B cell (primary cell): ENCODE data around the gene ANKRD10. TPM values are rescaled to one million over a fixed set of nuclear protein-coding genes. Genes with fewer than 3 reads are reported as not detected.

Source experiments
- ATAC-seq: fragments of 200-7000 bp; cut with Tn5 transposase; one replicate; pipeline ENCODE4 v1.10.0; 2021; ENCODE audit warnings: low read depth, mild to moderate bottlenecking, moderate number of reproducible peaks, moderate library complexity
- CTCF ChIA-PET: fragments of 350-600 bp; sonication (Branson Sonifier 250); formaldehyde crosslinking; loops from one replicate; lab custom pipeline; 2021; ENCODE audit warnings: antibody characterized with exemption, inconsistent platforms; lab: Charles Lee
- POLR2A ChIA-PET: fragments of 350-600 bp; sonication (Branson Sonifier 250); formaldehyde crosslinking; loops from one replicate; lab custom pipeline; 2021; ENCODE audit warnings: antibody characterized with exemption; lab: Charles Lee
- DNase-seq: peaks from one replicate; pipeline ENCODE4 v3.0.0; 2013
- H2AFZ ChIP-seq: 2 replicates; pipeline ENCODE4 v1.6.1; 2012; ENCODE audit warnings: mild to moderate bottlenecking, low read depth, low read length; ENCODE audit not compliant: insufficient read depth, poor library complexity, severe bottlenecking
- H3K27ac ChIP-seq, 2 donors: 1 replicate in 1 of 2; 2 replicates in 1 of 2; pipeline ENCODE4 v1.5.1; 2012 to 2013; ENCODE audit warnings: low read length in 2 of 2, mild to moderate bottlenecking in 2 of 2, moderate library complexity in 1 of 2
- H3K27me3 ChIP-seq, 4 experiments: fragments of 200-600 bp in 1 of 4; sonication (generic) in 1 of 4; replicated peaks in 1 of 4; 1 replicate in 2 of 4; 2 replicates in 2 of 4; pipeline versions ENCODE4 v1.6.1 to v1.7.0; 2013 to 2016; ENCODE audit warnings: low read length in 3 of 4, mild to moderate bottlenecking in 2 of 4, mixed read lengths in 1 of 4, moderate library complexity in 1 of 4; ENCODE audit not compliant: insufficient read depth in 4 of 4, control insufficient read depth in 3 of 4; ENCODE audit errors: control extremely low read depth in 1 of 4
- H3K36me3 ChIP-seq, 2 experiments: replicated peaks in 1 of 2; 1 replicate in 1 of 2; 2 replicates in 1 of 2; pipeline versions ENCODE4 v1.6.1 to v1.7.1; 2013; ENCODE audit warnings: low read length in 1 of 2; ENCODE audit not compliant: insufficient read depth in 2 of 2, control insufficient read depth in 1 of 2; ENCODE audit errors: control extremely low read depth in 1 of 2, extremely low read depth in 1 of 2
- H3K4me1 ChIP-seq, 2 donors: fragments of 200-600 bp in 1 of 2; sonication (generic) in 1 of 2; 1 replicate in 1 of 2; 2 replicates in 1 of 2; pipeline versions ENCODE4 v1.5.1 to v1.6.1; 2013 to 2017; ENCODE audit warnings: low read length in 2 of 2; ENCODE audit not compliant: control insufficient read depth in 2 of 2, insufficient read depth in 2 of 2
- H3K4me2 ChIP-seq: replicated peaks from 2 replicates; pipeline ENCODE3; 2012; ENCODE audit warnings: mild to moderate bottlenecking, low read depth, low read length; ENCODE audit not compliant: poor library complexity, severe bottlenecking
- H3K4me3 ChIP-seq, 5 experiments: fragments of 200-600 bp in 1 of 5; sonication (generic) in 1 of 5; 1 replicate in 3 of 5; 2 replicates in 2 of 5; pipeline versions ENCODE4 v1.5.1 to v1.7.0; 2011 to 2016; ENCODE audit warnings: low read length in 4 of 5, mild to moderate bottlenecking in 4 of 5, low read depth in 2 of 5, control low read depth in 1 of 5, moderate library complexity in 1 of 5; ENCODE audit not compliant: insufficient read depth in 1 of 5; ENCODE audit errors: control extremely low read depth in 1 of 5, extremely low read depth in 1 of 5
- H3K79me2 ChIP-seq: fragments of 200-600 bp; sonication (generic); one replicate; pipeline ENCODE4 v1.6.0; 2016; ENCODE audit warnings: low read length; ENCODE audit not compliant: control insufficient read depth, insufficient read depth
- H3K9ac ChIP-seq: fragments of 200-600 bp; sonication (generic); 2 replicates; pipeline ENCODE4 v1.6.1; 2017; ENCODE audit warnings: mild to moderate bottlenecking, low read length, moderate library complexity
- H3K9me3 ChIP-seq, 3 donors: one replicate each; pipeline versions ENCODE4 v1.6.1 to v1.7.1; 2013; ENCODE audit warnings: low read length in 2 of 3; ENCODE audit not compliant: control insufficient read depth in 2 of 3, insufficient read depth in 1 of 3; ENCODE audit errors: control extremely low read depth in 1 of 3
- H4K20me1 ChIP-seq: 2 replicates; pipeline ENCODE4 v1.6.0; 2012; ENCODE audit warnings: mild to moderate bottlenecking, low read length; ENCODE audit not compliant: insufficient read depth, control insufficient read depth, poor library complexity, severe bottlenecking
- H3K27ac Mint-ChIP-seq: one replicate; pipeline ENCODE4 v1.8.0; 2021; ENCODE audit warnings: mixed read lengths
- H3K27me3 Mint-ChIP-seq: one replicate; pipeline ENCODE4 v1.8.0; 2021; ENCODE audit warnings: mixed read lengths
- H3K4me1 Mint-ChIP-seq: one replicate; pipeline ENCODE4 v1.8.0; 2021; ENCODE audit warnings: mixed read lengths
- H3K4me3 Mint-ChIP-seq: one replicate; pipeline ENCODE4 v1.8.0; 2021; ENCODE audit warnings: mixed read lengths
- H3K9me3 Mint-ChIP-seq: one replicate; pipeline ENCODE4 v1.8.0; 2022; ENCODE audit warnings: mixed read lengths; ENCODE audit not compliant: insufficient read depth
- EZH2 ChIP-seq: IDR thresholded peaks from 2 replicates; pipeline ENCODE4 v1.6.1; 2012; ENCODE audit warnings: borderline replicate concordance, low read depth, mild to moderate bottlenecking, moderate library complexity, low read length; ENCODE audit not compliant: insufficient read depth, poor library complexity, severe bottlenecking
- WGBS: methylation state at CpG from one replicate; pipeline ENCODE4 v1.1.5; 2013; ENCODE audit warnings: missing lambda C conversion rate; ENCODE audit not compliant: insufficient coverage; 5-methylcytosine and 5-hydroxymethylcytosine counted together
- intact Hi-C: fragments of 100-400 bp; cut with micrococcal nuclease; formaldehyde crosslinking; loops from one replicate; pipeline ENCODE4 v1.10.0; 2022
- polyA plus RNA-seq: library from polyadenylated mRNA; depleted of rRNA; stranded (reverse); fragments of >200 nt; gene quantifications from 2 replicates; pipeline ENCODE4 v1.2.3, GENCODE V29; 2012
- total RNA-seq, 2 donors: library from RNA; stranded (reverse); fragments of 120-200 nt in 1 of 2; gene quantifications; 1 replicate in 1 of 2; 2 replicates in 1 of 2; pipeline versions ENCODE4 v1.2.3 to v1.2.4, GENCODE V29; 2013 to 2022
- TF ChIP-seq, protein P1 (sequence below): fragments of 200-600 bp; IDR thresholded peaks from one replicate; pipeline ENCODE4 v1.8.0; 2022; ENCODE audit warnings: antibody characterized with exemption, mild to moderate bottlenecking

Gene ANKRD10
- total and polyA plus RNA-seq, 2 donors (not counting 1 experiment from before 2014, with no cell fraction given), result 142 to 256 TPM

- no peak overlapping the region for H2AFZ ChIP-seq
Observed at GRCh38 chr13:110944121-110944967, 29.5 kb upstream of the ANKRD10 start.

More at GRCh38 chr13:110944121-110944967, 29.5 kb upstream of the ANKRD10 start:
- no peaks in the 10 kb centered on the region for H4K20me1 ChIP-seq
- intact Hi-C loops, result no loop called here
- no peak overlapping the region for H3K4me3 ChIP-seq
- POLR2A ChIA-PET, result no interaction called here
- Mint-ChIP-seq H3K27ac (no peak overlapping the region), H3K4me1 (peaks cover 8% of the 10 kb centered on the region), H3K9me3 (no peaks in the 10 kb centered on the region), H3K4me3 (no peak overlapping the region), H3K27me3 (no peaks in the 10 kb centered on the region)
- 78% methylated on average over 3 of the region's 8 CpGs for WGBS
- H3K27me3 ChIP-seq, result peaks cover 0 to 3% (median 0%) of the 10 kb centered on the region in 4 experiments
- peak; percentile 14 for DNase-seq
- H3K27ac ChIP-seq, result no peak overlapping the region
- no peaks in the 10 kb centered on the region for H3K36me3 ChIP-seq
- H3K4me2 ChIP-seq, result no peak overlapping the region
- peaks cover 0 to 5% (median 0%) of the 10 kb centered on the region in 3 donors for H3K9me3 ChIP-seq
- TF ChIP-seq, protein P1, sequence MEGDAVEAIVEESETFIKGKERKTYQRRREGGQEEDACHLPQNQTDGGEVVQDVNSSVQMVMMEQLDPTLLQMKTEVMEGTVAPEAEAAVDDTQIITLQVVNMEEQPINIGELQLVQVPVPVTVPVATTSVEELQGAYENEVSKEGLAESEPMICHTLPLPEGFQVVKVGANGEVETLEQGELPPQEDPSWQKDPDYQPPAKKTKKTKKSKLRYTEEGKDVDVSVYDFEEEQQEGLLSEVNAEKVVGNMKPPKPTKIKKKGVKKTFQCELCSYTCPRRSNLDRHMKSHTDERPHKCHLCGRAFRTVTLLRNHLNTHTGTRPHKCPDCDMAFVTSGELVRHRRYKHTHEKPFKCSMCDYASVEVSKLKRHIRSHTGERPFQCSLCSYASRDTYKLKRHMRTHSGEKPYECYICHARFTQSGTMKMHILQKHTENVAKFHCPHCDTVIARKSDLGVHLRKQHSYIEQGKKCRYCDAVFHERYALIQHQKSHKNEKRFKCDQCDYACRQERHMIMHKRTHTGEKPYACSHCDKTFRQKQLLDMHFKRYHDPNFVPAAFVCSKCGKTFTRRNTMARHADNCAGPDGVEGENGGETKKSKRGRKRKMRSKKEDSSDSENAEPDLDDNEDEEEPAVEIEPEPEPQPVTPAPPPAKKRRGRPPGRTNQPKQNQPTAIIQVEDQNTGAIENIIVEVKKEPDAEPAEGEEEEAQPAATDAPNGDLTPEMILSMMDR, result peak; percentile 15
- TF ChIP-seq EZH2, result no peak
- no peaks in the 10 kb centered on the region for H3K79me2 ChIP-seq
- CTCF ChIA-PET, result interaction anchor here (1.2 to 1.3 kb wide), 2 partner anchors 29 to 102 kb away, joined by 3 read pairs; partner anchors contain the start of gene ANKRD10
- peak; percentile 49 for ATAC-seq
- no peak overlapping the region for H3K9ac ChIP-seq
- peaks cover 0 to 4% of the 10 kb centered on the region in 2 donors for H3K4me1 ChIP-seq
